GM18907 (cell line): ENCODE data around the gene LCN2.
"Not testable (repeated sequence)": the region's sequence is repeated elsewhere in the genome, so short reads cannot be mapped to it uniquely, and the experiment has no call there.

Experiments used
- ATAC-seq: cut with Tn5 transposase; IDR thresholded peaks from one replicate; pipeline ENCODE4 v1.9.1; 2021; ENCODE audit warnings: mild to moderate bottlenecking, moderate library complexity; ENCODE audit not compliant: unreplicated experiment

Gene LCN2

DNA sequence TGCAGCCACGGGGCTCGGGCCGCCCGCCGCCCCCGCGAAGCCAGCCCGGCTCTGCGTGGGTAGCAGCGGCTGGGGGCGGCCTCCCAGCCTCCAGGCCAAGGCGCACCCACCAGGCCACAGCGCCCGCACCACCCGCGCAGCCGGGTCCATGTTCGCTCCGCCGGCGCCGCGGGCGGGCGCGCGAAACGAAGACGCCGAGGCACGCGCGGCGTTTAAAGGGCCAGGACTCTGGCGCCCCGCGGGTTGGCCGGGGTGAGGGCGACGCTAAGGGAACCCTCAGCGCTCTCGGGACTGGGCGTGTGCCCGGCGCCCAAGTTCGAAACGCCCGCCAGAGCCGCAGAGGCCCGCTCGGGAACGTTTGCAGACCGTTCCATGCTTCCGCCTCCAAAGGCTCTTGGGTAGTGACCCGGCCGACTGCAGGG lies 21.7 kb upstream of the LCN2 start, which contains the start of gene PTGES2:
Gene PTGES2 (minus strand): TSS at position 162 of the 422 bp plus-strand sequence. CDS start 12 bp downstream, at position 150.
- peak; percentile 60 for ATAC-seq

GRCh38 chr9:128127990-128128835 lies 21.0 kb upstream of the LCN2 start:
- peak; percentile 69 for ATAC-seq

- no peak for ATAC-seq
These were observed 20.2 kb upstream of the LCN2 start for GRCh38 chr9:128128836-128129590.

DNA sequence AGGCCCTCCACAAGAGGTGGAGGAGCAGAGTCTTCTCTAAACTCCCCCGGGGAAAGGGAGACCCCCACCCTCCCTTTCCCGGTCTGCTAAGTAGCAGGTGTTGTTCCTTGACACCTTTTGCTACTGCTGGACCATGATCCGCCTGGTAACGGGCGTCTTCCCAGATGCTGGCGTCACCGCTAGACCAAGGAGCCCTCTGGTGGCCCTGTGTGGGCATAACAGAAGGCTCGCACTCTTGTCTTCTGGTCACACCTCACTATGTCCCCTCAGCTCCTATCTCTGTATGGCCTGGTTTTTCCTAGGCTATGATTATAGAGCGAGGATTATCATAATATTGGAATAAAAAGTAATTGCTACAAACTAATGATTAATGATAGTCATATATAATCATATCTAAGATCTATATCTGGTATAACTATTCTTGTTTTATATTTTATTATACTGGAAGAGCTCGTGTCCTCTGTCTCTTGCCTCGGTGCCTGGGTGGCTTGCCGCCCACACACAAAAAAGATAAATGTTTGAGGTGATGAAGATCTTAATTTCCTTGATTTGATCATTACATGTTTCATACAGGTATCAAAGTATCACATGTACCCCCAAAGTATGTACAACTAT lies 19.2 kb upstream of the LCN2 start:
- ATAC-seq: not testable (repeated sequence)

DNA sequence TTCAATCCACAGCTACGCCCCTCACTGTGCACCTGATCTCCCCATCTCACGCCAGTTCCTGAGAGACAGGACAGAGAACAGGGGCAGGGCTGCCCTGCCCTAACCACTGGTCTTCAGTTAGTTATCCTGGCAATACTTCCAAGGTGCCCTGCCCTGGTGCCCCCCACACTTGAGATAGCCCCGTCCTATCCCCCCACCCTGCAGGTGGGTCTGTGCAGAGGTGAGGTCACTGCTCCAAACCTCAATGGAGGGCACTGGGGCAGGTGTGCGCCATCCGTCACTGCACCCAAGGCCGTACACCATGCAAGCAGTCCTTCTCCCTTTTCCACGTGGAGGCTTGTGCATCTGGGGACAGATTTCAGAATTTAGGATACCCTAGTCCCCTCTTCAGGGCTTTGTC lies 18.6 kb upstream of the LCN2 start:
- ATAC-seq: not testable (repeated sequence)

GRCh38 chr9:128131346-128131745 lies 17.9 kb upstream of the LCN2 start:
- not testable (repeated sequence) for ATAC-seq

GRCh38 chr9:128132139-128132538 lies 17.1 kb upstream of the LCN2 start:
- not testable (repeated sequence) for ATAC-seq

DNA sequence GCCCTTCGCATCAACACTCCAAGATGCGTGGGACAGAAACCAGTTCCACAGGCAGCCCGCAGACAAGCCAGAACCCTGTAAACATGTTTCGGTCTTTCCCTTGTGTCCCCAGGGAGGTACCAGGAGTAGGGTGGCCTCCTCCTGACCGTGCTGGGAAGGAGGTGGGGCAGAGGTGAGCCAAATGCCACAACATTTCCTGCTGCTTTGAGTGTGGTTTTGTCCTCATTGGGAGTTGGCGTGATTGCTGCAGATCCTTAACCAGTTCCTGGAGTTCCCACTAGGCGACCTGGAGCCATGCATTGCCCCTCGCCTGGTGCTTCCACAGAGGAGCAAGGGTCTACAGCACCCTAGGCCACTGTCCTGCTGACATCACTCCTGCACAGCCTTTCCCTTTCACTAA lies 13.7 kb upstream of the LCN2 start:
- not testable (repeated sequence) for ATAC-seq

- ATAC-seq: no peak
These were observed 12.1 kb upstream of the LCN2 start for GRCh38 chr9:128136816-128137793.

DNA sequence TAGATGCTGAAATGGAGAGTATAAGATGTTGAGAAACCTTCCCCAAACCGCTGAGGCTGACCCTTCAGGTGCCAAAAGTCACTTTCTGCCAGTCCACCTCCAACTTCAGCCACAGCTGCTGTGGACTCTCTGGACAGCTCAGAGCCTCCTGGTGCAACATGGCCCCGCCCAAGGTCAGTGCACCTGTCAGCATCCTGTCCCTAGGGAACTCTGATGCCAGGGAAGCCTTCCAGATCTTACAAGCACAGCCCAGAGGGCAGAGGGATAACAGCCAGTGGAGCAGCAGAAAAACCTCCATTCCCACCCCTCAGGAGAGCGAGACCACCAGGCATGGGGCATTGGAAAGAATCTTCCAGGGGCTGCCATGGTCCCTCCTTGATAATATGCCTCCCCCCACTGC lies 11.3 kb upstream of the LCN2 start:
- no peak for ATAC-seq

GRCh38 chr9:128139621-128140020 lies 9.6 kb upstream of the LCN2 start:
- no peak for ATAC-seq

DNA sequence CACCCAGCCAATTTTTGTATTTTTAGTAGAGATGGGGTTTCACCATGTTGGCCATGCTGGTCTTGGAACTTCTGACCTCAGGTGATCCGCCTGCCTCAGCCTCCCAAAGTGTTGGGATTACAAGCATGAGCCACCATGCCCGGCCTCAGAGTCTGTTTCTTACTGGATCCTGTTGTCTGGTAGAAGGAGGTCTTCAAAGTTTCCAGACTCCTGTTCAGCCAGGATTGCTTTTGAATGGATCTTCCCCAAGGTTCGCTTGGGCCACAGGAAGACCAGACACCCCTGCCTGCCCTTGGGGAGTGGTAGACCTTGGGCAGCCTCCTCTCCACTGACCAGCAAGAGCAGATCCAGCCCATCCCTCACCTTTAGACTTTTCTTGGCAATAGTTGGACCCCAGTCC lies 7.6 kb upstream of the LCN2 start:
- no peak for ATAC-seq

DNA sequence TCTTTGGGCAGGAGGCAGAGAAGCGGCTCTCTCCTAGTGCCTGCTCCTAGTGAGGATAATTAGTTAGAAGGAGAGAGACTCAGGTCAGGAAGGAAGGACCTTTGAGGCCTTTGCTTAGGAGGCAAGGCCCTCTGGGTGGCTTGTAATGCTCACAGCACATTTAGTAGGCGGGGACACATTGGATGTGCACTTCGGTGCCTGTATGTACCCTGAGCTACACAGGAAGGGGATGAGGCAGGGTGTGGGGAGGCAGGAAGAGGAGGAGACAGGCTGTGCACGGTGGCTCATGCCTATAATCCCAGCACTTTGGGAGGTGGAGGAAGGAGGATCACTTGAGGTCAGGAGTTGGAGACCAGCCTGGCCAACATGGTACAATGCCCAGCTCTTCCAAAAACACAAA lies 7.2 kb upstream of the LCN2 start:
- ATAC-seq: no peak

- ATAC-seq: no peak
These were observed 6.7 kb upstream of the LCN2 start for GRCh38 chr9:128142596-128142995.

- no peak for ATAC-seq
These were observed 5.6 kb upstream of the LCN2 start for GRCh38 chr9:128143525-128144238.

GRCh38 chr9:128144239-128145181 lies 4.7 kb upstream of the LCN2 start:
- no peak for ATAC-seq

- no peak for ATAC-seq
These were observed 3.7 kb upstream of the LCN2 start for GRCh38 chr9:128145536-128145935.

DNA sequence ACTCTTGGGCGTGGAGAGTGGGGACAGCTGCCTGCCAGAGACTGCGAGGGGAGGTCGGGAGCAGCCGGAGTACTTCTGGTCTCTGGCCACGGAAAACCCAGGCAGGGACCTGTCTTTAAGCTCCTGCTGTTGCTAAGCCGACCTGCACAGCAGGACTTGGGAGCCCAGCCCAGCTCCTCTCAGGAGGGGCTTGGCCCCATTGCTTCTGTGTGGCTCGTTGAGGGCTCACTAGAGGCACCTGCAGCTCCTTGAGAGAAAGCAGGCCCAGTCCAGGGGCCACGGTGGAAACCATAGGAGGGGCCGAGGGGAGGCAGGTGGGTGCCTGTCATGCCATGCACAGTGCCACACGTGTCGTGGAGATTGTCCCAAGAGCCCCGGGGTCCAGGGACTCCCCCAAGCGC lies 3.3 kb upstream of the LCN2 start:
- ATAC-seq: no peak
